Suprapubic skin (tissue), 4 donors: ENCODE measurements around the gene APC. TPM values are rescaled to one million over a fixed set of nuclear protein-coding genes. Genes with fewer than 3 reads are reported as not detected.

ENCODE experiments used
- DNase-seq, 2 donors: peaks; one replicate each; pipeline ENCODE4 v3.0.0-alpha.2; 2019; ENCODE audit warnings: low spot score in 2 of 2
- H3K27ac ChIP-seq: fragments of 200-600 bp; sonication (generic); one replicate; pipeline ENCODE4 v1.5.1; 2019
- H3K27me3 ChIP-seq: fragments of 200-600 bp; sonication (generic); one replicate; pipeline ENCODE4 v1.5.1; 2019
- H3K36me3 ChIP-seq: fragments of 200-600 bp; sonication (generic); one replicate; pipeline ENCODE4 v1.5.1; 2019
- H3K4me1 ChIP-seq: fragments of 200-600 bp; sonication (generic); one replicate; pipeline ENCODE4 v1.5.1; 2019
- H3K4me3 ChIP-seq: fragments of 200-600 bp; sonication (generic); one replicate; pipeline ENCODE4 v1.5.1; 2019; ENCODE audit warnings: mild to moderate bottlenecking
- H3K9me3 ChIP-seq: fragments of 200-600 bp; sonication (generic); one replicate; pipeline ENCODE4 v1.5.1; 2019
- CTCF ChIP-seq, 2 donors: fragments of 200-600 bp in 1 of 2; fragments of 450-650 bp in 1 of 2; sonication (generic) in 1 of 2; IDR thresholded peaks; one replicate each; pipeline ENCODE4 v1.5.1; 2016 to 2019; ENCODE audit warnings: antibody characterized with exemption in 2 of 2, mild to moderate bottlenecking in 1 of 2, moderate library complexity in 1 of 2
- EP300 ChIP-seq: sonication (generic); formaldehyde crosslinking; IDR thresholded peaks from one replicate; pipeline ENCODE4 v1.6.1; 2017; ENCODE audit warnings: antibody characterized with exemption
- POLR2A ChIP-seq, 2 donors: fragments of 450-650 bp; IDR thresholded peaks; one replicate each; pipeline ENCODE4 v1.6.1; 2017; ENCODE audit warnings: antibody characterized with exemption in 2 of 2, mild to moderate bottlenecking in 2 of 2, moderate library complexity in 2 of 2
- POLR2AphosphoS5 ChIP-seq, 3 donors: sonication (generic); formaldehyde crosslinking; IDR thresholded peaks; one replicate each; pipeline ENCODE4 v1.6.1; 2017; ENCODE audit warnings: antibody characterized with exemption in 3 of 3
- WGBS: methylation state at CpG from one replicate; pipeline ENCODE4 v1.1.5; 2018; 5-methylcytosine and 5-hydroxymethylcytosine counted together
- total RNA-seq, 4 donors: library from RNA; depleted of rRNA; stranded (reverse); fragments of >200 nt; gene quantifications; one replicate each; pipeline ENCODE4 v1.1.0, GENCODE V29; 2016

Gene APC
- total RNA-seq, 4 donors from 2014 or later, result 40.8 to 76.4 (median 53.9) TPM

GRCh38 chr5:112742424-112742823, 4.7 kb downstream of the APC start:
- H3K4me3 ChIP-seq, result no peak overlapping the region
- H3K4me1 ChIP-seq, result peaks cover 18% of the 10 kb centered on the region
- no peaks in the 10 kb centered on the region for H3K27me3 ChIP-seq
- no peaks in the 10 kb centered on the region for H3K36me3 ChIP-seq
- 84% methylated on average over 3 of the region's 3 CpGs for WGBS
- no peak overlapping the region for H3K27ac ChIP-seq
- H3K9me3 ChIP-seq, result no peaks in the 10 kb centered on the region
- DNase-seq, result no peak
- no peak for TF ChIP-seq EP300
- no peak for TF ChIP-seq CTCF (IDR thresholded peaks at IDR 0.05)
- TF ChIP-seq POLR2AphosphoS5 (IDR thresholded peaks at IDR 0.05), result no peak
- TF ChIP-seq POLR2A (IDR thresholded peaks at IDR 0.05), result no peak

DNA sequence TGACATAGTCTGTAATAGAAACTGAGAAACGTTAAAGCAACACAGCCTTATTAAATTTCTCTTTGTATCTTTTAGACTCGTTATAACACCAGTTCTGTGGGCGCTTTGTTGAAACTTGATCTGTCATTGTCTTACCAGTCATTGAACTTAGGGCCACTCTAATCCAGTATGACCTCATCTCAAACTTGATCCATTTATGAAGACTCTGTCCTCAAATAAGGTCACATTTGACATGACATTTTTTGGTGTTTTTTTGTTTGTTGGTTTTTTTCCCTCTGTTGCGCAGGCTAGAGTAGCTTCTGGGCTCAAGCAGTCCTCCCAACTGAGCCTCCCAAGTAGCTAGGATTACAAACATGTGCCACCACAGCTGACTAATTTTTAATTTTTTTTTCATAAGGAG, 5.9 kb downstream of the APC start:
- H3K36me3 ChIP-seq, result no peaks in the 10 kb centered on the region
- no peak overlapping the region for H3K4me3 ChIP-seq
- no peak overlapping the region for H3K27ac ChIP-seq
- 95% methylated on average over 4 of the region's 4 CpGs for WGBS
- no peaks in the 10 kb centered on the region for H3K27me3 ChIP-seq
- DNase-seq, result no peak
- H3K4me1 ChIP-seq, result peaks cover 10% of the 10 kb centered on the region
- no peaks in the 10 kb centered on the region for H3K9me3 ChIP-seq
- TF ChIP-seq POLR2AphosphoS5 (IDR thresholded peaks at IDR 0.05) (no peak), POLR2A (IDR thresholded peaks at IDR 0.05) (no peak), EP300 (no peak), CTCF (IDR thresholded peaks at IDR 0.05) (no peak)

GRCh38 chr5:112752335-112752734, 14.7 kb downstream of the APC start:
- H3K4me1 ChIP-seq, result no peaks in the 10 kb centered on the region
- H3K4me3 ChIP-seq, result no peak overlapping the region
- TF ChIP-seq POLR2AphosphoS5 (IDR thresholded peaks at IDR 0.05), result no peak
- TF ChIP-seq POLR2A (IDR thresholded peaks at IDR 0.05), result no peak
- TF ChIP-seq CTCF (IDR thresholded peaks at IDR 0.05), result no peak
- no peak for TF ChIP-seq EP300
- H3K9me3 ChIP-seq, result no peaks in the 10 kb centered on the region
- H3K27ac ChIP-seq, result no peak overlapping the region
- DNase-seq, result no peak
- WGBS, result 48% methylated on average over 1 of the region's 1 CpG
- no peaks in the 10 kb centered on the region for H3K36me3 ChIP-seq
- H3K27me3 ChIP-seq, result no peaks in the 10 kb centered on the region

- Histone ChIP-seq H3K27me3 (no peaks in the 10 kb centered on the region), H3K4me1 (no peaks in the 10 kb centered on the region), H3K36me3 (peaks cover 6% of the 10 kb centered on the region), H3K27ac (no peak overlapping the region), H3K9me3 (no peaks in the 10 kb centered on the region), H3K4me3 (no peak overlapping the region)
- DNase-seq, result no peak
- 87% methylated on average over 2 of the region's 2 CpGs for WGBS
- TF ChIP-seq CTCF (IDR thresholded peaks at IDR 0.05) (no peak), POLR2A (IDR thresholded peaks at IDR 0.05) (no peak), POLR2AphosphoS5 (IDR thresholded peaks at IDR 0.05) (no peak), EP300 (no peak)
Observed at GRCh38 chr5:112755703-112756102, 18.0 kb downstream of the APC start.

- peak; percentile 56 to 64 for TF ChIP-seq CTCF (IDR thresholded peaks at IDR 0.05)
- TF ChIP-seq POLR2A (IDR thresholded peaks at IDR 0.05), result no peak
- no peak for TF ChIP-seq POLR2AphosphoS5 (IDR thresholded peaks at IDR 0.05)
- peak; percentile 9 for TF ChIP-seq EP300
- no peaks in the 10 kb centered on the region for H3K9me3 ChIP-seq
- no peaks in the 10 kb centered on the region for H3K27me3 ChIP-seq
- WGBS, result 37% methylated on average over 3 of the region's 3 CpGs
- H3K27ac ChIP-seq, result no peak overlapping the region
- no peak overlapping the region for H3K4me3 ChIP-seq
- no peak for DNase-seq
- H3K4me1 ChIP-seq, result no peaks in the 10 kb centered on the region
- peaks cover 6% of the 10 kb centered on the region for H3K36me3 ChIP-seq
Observed at GRCh38 chr5:112757468-112758208, 20.0 kb downstream of the APC start.
